PC-3 (cell line): ENCODE data around the gene KIF25. TPM values are rescaled to one million over a fixed set of nuclear protein-coding genes. Genes with fewer than 3 reads are reported as not detected.

Experiments
- ATAC-seq: fragments of 200-7000 bp; cut with Tn5 transposase; 2 replicates; pipeline ENCODE4 v1.9.1; 2020; ENCODE audit warnings: mild to moderate bottlenecking, moderate library complexity
- BruUV-seq: library from RNA; stranded (reverse); fragments of 400-500 nt; replicated peaks from 2 replicates; lab custom pipeline; 2021; lab: Mats Ljungman, UMichigan
- CTCF ChIA-PET: fragments of 300-600 bp; sonication (Branson Sonifier 250); formaldehyde crosslinking; loops from one replicate; lab custom pipeline; 2022; ENCODE audit warnings: antibody characterized with exemption; lab: Charles Lee
- POLR2A ChIA-PET: fragments of 300-600 bp; sonication (Branson Sonifier 250); formaldehyde crosslinking; loops from one replicate; lab custom pipeline; 2022; ENCODE audit warnings: antibody characterized with exemption; ENCODE audit not compliant: unreplicated experiment; lab: Charles Lee
- DNase-seq: peaks from one replicate; pipeline ENCODE4 v3.0.0-alpha.2; 2015
- H2AFZ ChIP-seq: fragments of 300-600 bp; sonication (generic); 2 replicates; pipeline ENCODE4 v1.6.0; 2016; ENCODE audit warnings: antibody characterized with exemption, low read length
- H3F3A ChIP-seq: fragments of 300-600 bp; sonication (generic); one replicate; pipeline ENCODE4 v1.6.0; 2017; ENCODE audit warnings: antibody characterized with exemption, low read length, control low read depth, mild to moderate bottlenecking; ENCODE audit not compliant: unreplicated experiment
- H3K27ac ChIP-seq: fragments of 300-600 bp; sonication (generic); 2 replicates; pipeline ENCODE4 v1.5.1; 2016; ENCODE audit warnings: mild to moderate bottlenecking, low read length
- H3K27me3 ChIP-seq: fragments of 300-600 bp; sonication (generic); 2 replicates; pipeline ENCODE4 v1.6.1; 2016; ENCODE audit warnings: low read length, mixed read lengths
- H3K36me3 ChIP-seq: fragments of 300-600 bp; sonication (generic); 2 replicates; pipeline ENCODE4 v1.6.1; 2016; ENCODE audit warnings: low read depth, mixed run types, low read length, mixed read lengths
- H3K4me1 ChIP-seq: fragments of 300-600 bp; sonication (generic); 2 replicates; pipeline ENCODE4 v1.5.1; 2016; ENCODE audit warnings: low read length; ENCODE audit not compliant: insufficient read depth
- H3K4me2 ChIP-seq: fragments of 300-600 bp; sonication (generic); 2 replicates; pipeline ENCODE4 v1.6.0; 2016; ENCODE audit warnings: low read length
- H3K4me3 ChIP-seq: fragments of 300-600 bp; sonication (generic); 2 replicates; pipeline ENCODE4 v1.5.1; 2016; ENCODE audit warnings: mild to moderate bottlenecking, low read length, mixed read lengths
- H3K79me2 ChIP-seq: fragments of 300-600 bp; sonication (generic); 2 replicates; pipeline ENCODE4 v1.6.1; 2017; ENCODE audit warnings: low read length, mixed read lengths
- H3K9ac ChIP-seq: fragments of 300-600 bp; sonication (generic); 2 replicates; pipeline ENCODE4 v1.6.0; 2016; ENCODE audit warnings: mild to moderate bottlenecking, low read length
- H3K9me2 ChIP-seq: fragments of 300-600 bp; sonication (generic); replicated peaks from 2 replicates; pipeline ENCODE4 v1.6.1; 2016; ENCODE audit warnings: mixed run types, low read length, mixed read lengths
- H3K9me3 ChIP-seq: fragments of 300-600 bp; sonication (generic); 2 replicates; pipeline ENCODE4 v1.6.1; 2016; ENCODE audit warnings: low read length, mixed read lengths
- H4K20me1 ChIP-seq: fragments of 300-600 bp; sonication (generic); 2 replicates; pipeline ENCODE4 v1.6.1; 2016; ENCODE audit warnings: low read length, mixed read lengths
- CTCF ChIP-seq: fragments of 300-600 bp; sonication (generic); conservative IDR thresholded peaks from 2 replicates; pipeline ENCODE4 v1.5.1; 2017; ENCODE audit warnings: antibody characterized with exemption, low read depth, mild to moderate bottlenecking, low read length
- EZH2 ChIP-seq: fragments of 300-600 bp; sonication (generic); IDR thresholded peaks from one replicate; pipeline ENCODE4 v1.6.1; 2017; ENCODE audit warnings: antibody characterized with exemption, mild to moderate bottlenecking, low read length; ENCODE audit not compliant: unreplicated experiment
- EZH2phosphoT487 ChIP-seq: fragments of 300-600 bp; sonication (generic); IDR thresholded peaks from 2 replicates; pipeline ENCODE4 v1.6.1; 2018; ENCODE audit warnings: mild to moderate bottlenecking, antibody characterized with exemption, low read length, borderline replicate concordance
- intact Hi-C: fragments of 100-400 bp; cut with micrococcal nuclease; formaldehyde crosslinking; loops from 2 replicates; pipeline ENCODE4 v1.9.0; 2023
- total RNA-seq: library from RNA; depleted of rRNA; stranded (reverse); fragments of >200 nt; gene quantifications from 2 replicates; pipeline ENCODE4 v1.2.3, GENCODE V29; 2014

The KIF25 gene
- total RNA-seq, 1 experiment from 2014 or later = not detected

GRCh38 chr6:168037856-168038255 lies 40.4 kb downstream of the KIF25 start:
- TF ChIP-seq EZH2phosphoT487 (no peak), CTCF (no peak), EZH2 (no peak)
- H3K27me3 ChIP-seq = no peaks in the 10 kb centered on the region
- H3K4me3 ChIP-seq = no peak overlapping the region
- peaks cover 7% of the 10 kb centered on the region; the same call in 1 of the 2 replicates for H3K4me1 ChIP-seq
- DNase-seq (peak; percentile 17), ATAC-seq (no peak)
- no TSS peak for BruUV-seq
- ChIA-PET CTCF (no interaction called here), POLR2A (no interaction called here)
- H3F3A ChIP-seq = no peaks in the 10 kb centered on the region
- H3K9me2 ChIP-seq = no peaks in the 10 kb centered on the region
- H3K9me3 ChIP-seq = 0 out of 2 replicates have a peak, but pooled peaks cover 7% of the 10 kb centered on the region
- no peak overlapping the region for H3K4me2 ChIP-seq
- intact Hi-C loops = loop anchor here (5.0 kb wide), 1 partner anchor 86 kb away; no protein-coding TSS in a partner anchor
- no peak overlapping the region for H2AFZ ChIP-seq
- no peak overlapping the region for H3K27ac ChIP-seq
- no peak overlapping the region for H3K9ac ChIP-seq
- no peaks in the 10 kb centered on the region for H3K79me2 ChIP-seq
- H3K36me3 ChIP-seq = no peaks in the 10 kb centered on the region
- no peaks in the 10 kb centered on the region for H4K20me1 ChIP-seq

GRCh38 chr6:168038576-168039140 lies 41.2 kb downstream of the KIF25 start:
- H3K79me2 ChIP-seq = no peaks in the 10 kb centered on the region
- H4K20me1 ChIP-seq = no peaks in the 10 kb centered on the region
- 0 out of 2 replicates have a peak, but pooled peaks cover 7% of the 10 kb centered on the region for H3K9me3 ChIP-seq
- no peak overlapping the region for H3K9ac ChIP-seq
- H3K4me3 ChIP-seq = no peak overlapping the region
- no peak for TF ChIP-seq CTCF
- no peak for TF ChIP-seq EZH2phosphoT487
- no peak for TF ChIP-seq EZH2
- intact Hi-C loops = loop anchor here (5.0 kb wide), 1 partner anchor 86 kb away; no protein-coding TSS in a partner anchor
- peaks cover 7% of the 10 kb centered on the region; the same call in 1 of the 2 replicates for H3K4me1 ChIP-seq
- ChIA-PET CTCF (no interaction called here), POLR2A (no interaction called here)
- H3K27me3 ChIP-seq = no peaks in the 10 kb centered on the region
- H3K27ac ChIP-seq = no peak overlapping the region
- BruUV-seq = no TSS peak
- no peak for DNase-seq
- no peaks in the 10 kb centered on the region for H3K36me3 ChIP-seq
- no peak for ATAC-seq
- no peaks in the 10 kb centered on the region for H3K9me2 ChIP-seq
- H3K4me2 ChIP-seq = no peak overlapping the region
- no peak overlapping the region for H2AFZ ChIP-seq
- H3F3A ChIP-seq = no peaks in the 10 kb centered on the region

- no peak overlapping the region for H3K27ac ChIP-seq
- H3F3A ChIP-seq = no peaks in the 10 kb centered on the region
- BruUV-seq = no TSS peak
- H3K4me3 ChIP-seq = no peak overlapping the region
- H3K27me3 ChIP-seq = no peaks in the 10 kb centered on the region
- no peak overlapping the region for H2AFZ ChIP-seq
- ATAC-seq (no peak), DNase-seq (no peak)
- H3K36me3 ChIP-seq = no peaks in the 10 kb centered on the region
- POLR2A ChIA-PET = no interaction called here
- no peaks in the 10 kb centered on the region for H3K79me2 ChIP-seq
- H3K4me2 ChIP-seq = no peak overlapping the region
- H4K20me1 ChIP-seq = no peaks in the 10 kb centered on the region
- no peak for TF ChIP-seq EZH2phosphoT487
- TF ChIP-seq EZH2 = no peak
- no peak for TF ChIP-seq CTCF
- no peaks in the 10 kb centered on the region for H3K9me2 ChIP-seq
- H3K9ac ChIP-seq = no peak overlapping the region
- CTCF ChIA-PET = no interaction called here
- intact Hi-C loops = loop anchor here (5.0 kb wide), 1 partner anchor 87 kb away; no protein-coding TSS in a partner anchor
- H3K4me1 ChIP-seq = peaks cover 7% of the 10 kb centered on the region; the same call in 1 of the 2 replicates
- 0 out of 2 replicates have a peak, but pooled peaks cover 7% of the 10 kb centered on the region for H3K9me3 ChIP-seq
These were observed 41.8 kb downstream of the KIF25 start for GRCh38 chr6:168039301-168039700.
